HUES64 (cell line): ENCODE data around the gene TPRA1.

Source experiments
- H3K27ac ChIP-seq: 2 replicates; pipeline ENCODE4 v1.7.0; 2013; ENCODE audit warnings: low read depth, low read length, inconsistent platforms
- H3K27me3 ChIP-seq: 2 replicates; pipeline ENCODE4 v1.6.1; 2013; ENCODE audit warnings: mild to moderate bottlenecking, low read length; ENCODE audit not compliant: insufficient read depth
- H3K36me3 ChIP-seq: 2 replicates; pipeline ENCODE4 v1.6.1; 2013; ENCODE audit warnings: mild to moderate bottlenecking, low read length; ENCODE audit not compliant: insufficient read depth
- H3K4me1 ChIP-seq: 2 replicates; pipeline ENCODE4 v1.6.1; 2013; ENCODE audit warnings: mild to moderate bottlenecking, low read length, moderate library complexity; ENCODE audit not compliant: insufficient read depth
- H3K4me3 ChIP-seq: 2 replicates; pipeline ENCODE4 v1.5.1; 2013; ENCODE audit warnings: mild to moderate bottlenecking, low read length, moderate library complexity
- H3K9ac ChIP-seq: 2 replicates; pipeline ENCODE4 v1.6.1; 2013; ENCODE audit warnings: mild to moderate bottlenecking, low read depth, low read length
- H3K9me3 ChIP-seq: 2 replicates; pipeline ENCODE4 v1.6.1; 2013; ENCODE audit warnings: low read depth, low read length; ENCODE audit not compliant: insufficient read depth
- WGBS: fragments of 150-250, 120-280 bp; methylation state at CpG from one replicate; pipeline ENCODE4 v1.1.7; 2013; ENCODE audit warnings: missing lambda C conversion rate; 5-methylcytosine and 5-hydroxymethylcytosine counted together

Gene TPRA1

DNA sequence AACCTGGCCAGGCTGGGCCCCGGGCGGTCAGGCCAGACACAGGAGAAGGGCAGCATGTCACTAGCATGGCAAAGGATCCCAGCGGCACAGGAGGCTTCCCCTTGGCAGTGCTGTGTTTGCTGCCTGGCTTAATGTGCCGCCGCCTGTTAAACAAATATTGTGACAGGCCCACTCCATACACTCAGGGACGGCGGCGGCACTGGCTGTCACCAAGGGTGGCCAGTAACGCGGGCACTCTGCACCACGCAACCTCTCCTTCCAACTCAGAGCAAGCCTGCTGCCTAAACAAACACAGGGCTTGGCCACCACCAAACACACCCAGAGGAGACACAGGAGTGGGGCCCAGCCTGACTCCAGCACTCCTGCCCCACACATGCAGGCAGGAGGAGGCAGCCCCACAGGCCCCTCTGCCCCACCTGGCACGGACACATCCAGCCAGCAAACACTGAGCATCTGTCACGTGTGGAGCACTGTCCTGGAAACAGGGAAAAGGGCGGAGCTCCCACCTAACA lies 48.0 kb downstream of the TPRA1 start:
- H3K4me1 ChIP-seq = no peaks in the 10 kb centered on the region
- H3K36me3 ChIP-seq = no peaks in the 10 kb centered on the region
- 93% methylated on average over 14 of the region's 14 CpGs for WGBS
- H3K27me3 ChIP-seq = no peaks in the 10 kb centered on the region
- H3K9ac ChIP-seq = no peak overlapping the region
- H3K4me3 ChIP-seq = no peak overlapping the region
- H3K9me3 ChIP-seq = no peaks in the 10 kb centered on the region
- H3K27ac ChIP-seq = no peak overlapping the region

DNA sequence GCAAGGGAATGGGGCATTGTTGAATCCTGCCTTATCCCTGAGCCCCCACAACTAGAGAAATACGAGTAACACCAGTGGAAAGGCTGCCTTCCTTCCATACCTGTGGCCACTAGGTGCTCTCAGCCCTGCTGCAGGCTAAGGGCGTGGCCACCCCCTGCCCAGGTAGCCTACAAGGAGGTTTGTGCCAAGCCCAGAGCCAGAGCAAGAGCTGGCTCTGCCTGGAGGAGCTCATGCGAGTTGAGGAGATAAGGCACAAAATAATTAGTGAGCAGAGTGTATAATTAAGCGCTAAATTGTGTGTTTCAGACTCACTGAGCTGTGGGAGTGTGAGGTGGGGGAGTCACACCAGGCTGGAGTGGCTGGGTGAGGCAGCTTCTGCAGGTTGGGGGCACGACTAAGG lies 49.2 kb downstream of the TPRA1 start:
- H3K27ac ChIP-seq = no peak overlapping the region
- peaks cover 7% of the 10 kb centered on the region; the same call in 1 of the 2 replicates for H3K4me1 ChIP-seq
- H3K9ac ChIP-seq = no peak overlapping the region
- no peak overlapping the region for H3K4me3 ChIP-seq
- H3K36me3 ChIP-seq = no peaks in the 10 kb centered on the region
- H3K9me3 ChIP-seq = no peaks in the 10 kb centered on the region
- H3K27me3 ChIP-seq = no peaks in the 10 kb centered on the region
- WGBS = 90% methylated on average over 5 of the region's 5 CpGs

DNA sequence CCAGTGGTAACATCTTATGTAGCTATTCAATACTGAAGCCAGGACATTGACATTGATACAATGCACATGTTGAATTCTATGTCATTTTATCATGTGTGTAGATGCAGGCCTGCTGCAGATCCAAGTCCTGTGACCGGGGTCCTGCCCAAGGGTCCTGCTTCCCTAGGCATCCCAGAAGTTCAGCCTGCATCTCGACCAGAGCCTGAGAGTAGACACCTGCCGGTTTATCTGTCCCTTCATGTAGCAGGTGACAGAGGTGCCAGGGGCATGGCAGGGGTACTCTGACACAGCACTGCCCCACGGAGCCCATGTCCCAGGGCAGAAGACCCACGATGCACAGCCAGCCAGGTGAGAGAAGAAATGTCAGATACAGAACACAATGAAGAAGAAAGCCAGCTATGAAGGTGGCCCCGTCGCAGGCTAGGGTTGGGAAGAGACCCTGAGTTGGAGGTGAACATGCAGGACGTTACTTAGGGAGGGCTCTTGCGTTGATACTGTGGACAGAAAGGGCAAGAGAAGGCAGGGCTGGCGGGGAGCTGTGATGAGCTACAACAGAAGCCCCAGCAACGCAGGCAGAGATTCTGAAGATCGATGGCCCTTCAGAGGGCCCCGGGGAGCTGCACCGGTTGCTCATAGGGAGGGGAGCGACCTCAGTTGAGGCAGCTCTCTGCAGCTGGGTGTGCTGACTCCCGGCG lies 51.0 kb downstream of the TPRA1 start:
- no peaks in the 10 kb centered on the region for H3K9me3 ChIP-seq
- H3K36me3 ChIP-seq = no peaks in the 10 kb centered on the region
- peaks cover 9% of the 10 kb centered on the region; the same call in 1 of the 2 replicates for H3K4me1 ChIP-seq
- WGBS = 93% methylated on average over 17 of the region's 17 CpGs
- H3K9ac ChIP-seq = no peak overlapping the region
- H3K4me3 ChIP-seq = no peak overlapping the region
- H3K27ac ChIP-seq = no peak overlapping the region
- no peaks in the 10 kb centered on the region for H3K27me3 ChIP-seq

DNA sequence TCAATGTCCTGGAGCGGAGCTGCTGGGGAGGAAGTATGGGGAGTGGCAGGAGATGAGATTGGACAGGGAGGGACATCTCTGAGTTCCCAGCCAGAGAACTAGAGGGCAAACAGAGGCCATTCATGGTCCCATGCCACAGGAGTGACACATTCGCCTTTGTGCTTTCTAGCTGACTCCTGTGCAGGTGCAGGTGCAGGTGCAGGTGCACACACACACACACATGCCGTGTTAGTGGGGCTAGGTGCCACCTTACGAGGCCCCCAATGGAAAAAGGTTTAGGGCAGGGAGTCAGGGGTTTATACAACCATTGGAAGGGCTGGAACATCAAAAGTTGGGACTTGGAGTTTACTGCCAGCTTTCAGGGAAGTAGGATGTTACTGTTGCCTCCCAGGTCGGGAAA lies 52.0 kb downstream of the TPRA1 start:
- no peak overlapping the region for H3K4me3 ChIP-seq
- H3K4me1 ChIP-seq = peaks cover 9% of the 10 kb centered on the region; the same call in 1 of the 2 replicates
- 89% methylated on average over 5 of the region's 5 CpGs for WGBS
- no peaks in the 10 kb centered on the region for H3K36me3 ChIP-seq
- H3K27ac ChIP-seq = no peak overlapping the region
- no peak overlapping the region for H3K9ac ChIP-seq
- H3K27me3 ChIP-seq = no peaks in the 10 kb centered on the region
- H3K9me3 ChIP-seq = no peaks in the 10 kb centered on the region

DNA sequence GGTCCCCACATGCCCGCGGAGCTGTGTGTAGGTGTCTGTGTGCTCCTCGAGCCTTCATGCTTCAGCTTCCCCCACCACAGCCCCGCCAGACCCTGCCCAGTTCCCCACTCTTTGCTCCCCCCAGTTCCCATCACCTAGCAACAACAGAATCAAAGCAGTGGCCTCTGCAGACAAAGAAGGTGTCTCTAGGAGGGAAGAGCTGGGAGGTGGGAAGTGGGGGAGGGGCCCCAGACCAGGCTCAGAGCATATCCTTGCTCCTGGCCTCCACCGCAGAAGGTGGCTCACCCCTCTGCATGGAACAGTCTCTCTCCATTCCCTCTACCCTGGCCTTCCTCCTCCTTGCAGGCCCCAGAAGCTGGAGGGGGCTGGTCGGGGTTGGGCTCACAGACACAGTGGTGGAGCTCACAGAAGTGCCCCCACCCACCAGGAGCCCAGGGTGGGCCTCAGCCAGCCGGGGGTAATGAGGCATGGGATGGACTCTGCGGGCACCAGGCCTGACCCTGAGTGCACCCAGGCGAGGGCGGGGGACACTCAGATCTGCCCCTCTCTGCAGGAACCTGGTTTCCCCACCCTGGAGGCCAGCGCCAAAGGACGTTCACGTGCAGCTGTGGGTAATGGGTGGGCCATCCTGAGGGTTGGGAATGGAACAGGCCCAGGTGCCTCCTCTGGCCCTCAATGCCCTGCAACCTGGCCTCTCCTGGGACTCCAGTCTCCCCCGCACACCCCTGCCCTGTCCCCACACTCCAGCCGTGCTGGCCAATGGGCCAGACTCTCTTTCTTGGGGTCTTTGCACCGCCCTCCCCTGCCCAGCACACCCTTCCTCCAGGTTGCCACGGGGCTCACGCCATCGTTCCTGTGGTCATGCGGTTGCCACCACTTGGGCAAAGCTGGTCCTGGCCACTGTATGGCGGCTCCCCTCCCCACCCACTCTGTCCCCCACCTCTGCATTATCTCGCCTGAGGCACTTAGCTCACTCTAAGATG lies 53.4 kb downstream of the TPRA1 start:
- H3K27me3 ChIP-seq = no peaks in the 10 kb centered on the region
- peaks cover 9% of the 10 kb centered on the region; the same call in 1 of the 2 replicates for H3K4me1 ChIP-seq
- no peak overlapping the region for H3K27ac ChIP-seq
- 86% methylated on average over 19 of the region's 22 CpGs for WGBS
- H3K4me3 ChIP-seq = no peak overlapping the region
- H3K9ac ChIP-seq = no peak overlapping the region
- no peaks in the 10 kb centered on the region for H3K9me3 ChIP-seq
- no peaks in the 10 kb centered on the region for H3K36me3 ChIP-seq

DNA sequence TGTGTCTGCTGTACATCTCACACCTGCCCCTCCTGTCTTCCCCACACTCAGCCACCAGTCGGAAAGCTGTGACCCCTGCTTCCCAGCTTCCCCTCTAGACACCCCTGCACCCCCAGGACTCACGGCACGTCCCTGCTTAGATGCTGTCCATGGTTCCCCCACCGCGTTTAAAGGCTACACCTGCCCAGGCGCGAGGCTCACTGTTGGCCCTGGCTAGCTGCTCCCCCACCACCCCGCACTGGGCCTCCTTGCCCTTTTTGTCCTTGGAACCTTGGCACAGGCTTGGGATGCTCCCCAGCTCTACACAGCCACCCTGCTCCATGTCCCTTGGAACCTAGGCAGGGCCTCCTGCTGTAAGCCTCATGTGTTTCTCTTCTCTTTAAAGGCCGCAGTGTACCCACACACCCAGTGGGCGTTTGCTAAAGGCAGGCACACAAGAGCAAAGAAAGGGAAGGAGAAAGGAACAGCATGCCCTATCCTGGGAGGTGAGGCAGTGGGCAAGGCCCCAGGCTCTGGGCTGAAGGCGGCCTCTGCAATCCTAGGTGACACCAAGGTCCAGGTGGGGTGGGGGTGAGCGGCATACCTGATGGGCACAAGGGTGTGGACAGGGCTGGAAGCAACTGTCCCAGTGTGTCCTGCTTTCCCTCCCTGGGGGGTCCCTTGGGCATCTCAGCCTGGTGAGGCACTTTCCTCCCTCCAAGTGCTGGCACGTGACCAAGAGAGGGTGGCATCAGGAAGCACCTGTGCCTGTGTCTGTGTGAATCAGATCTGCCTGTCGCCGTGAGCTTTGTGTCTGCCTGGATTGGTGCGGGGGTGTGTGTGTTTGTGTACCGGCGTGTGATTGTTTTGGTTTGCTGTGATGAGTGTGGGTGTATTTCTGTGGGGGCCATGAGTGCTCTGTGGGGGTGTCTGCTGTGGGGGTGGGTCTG lies 54.4 kb downstream of the TPRA1 start:
- Histone ChIP-seq H3K9ac (no peak overlapping the region), H3K27ac (no peak overlapping the region), H3K27me3 (no peaks in the 10 kb centered on the region), H3K9me3 (no peaks in the 10 kb centered on the region), H3K36me3 (no peaks in the 10 kb centered on the region), H3K4me3 (no peak overlapping the region), H3K4me1 (peaks cover 9% of the 10 kb centered on the region; the same call in 1 of the 2 replicates)
- 92% methylated on average over 18 of the region's 18 CpGs for WGBS

DNA sequence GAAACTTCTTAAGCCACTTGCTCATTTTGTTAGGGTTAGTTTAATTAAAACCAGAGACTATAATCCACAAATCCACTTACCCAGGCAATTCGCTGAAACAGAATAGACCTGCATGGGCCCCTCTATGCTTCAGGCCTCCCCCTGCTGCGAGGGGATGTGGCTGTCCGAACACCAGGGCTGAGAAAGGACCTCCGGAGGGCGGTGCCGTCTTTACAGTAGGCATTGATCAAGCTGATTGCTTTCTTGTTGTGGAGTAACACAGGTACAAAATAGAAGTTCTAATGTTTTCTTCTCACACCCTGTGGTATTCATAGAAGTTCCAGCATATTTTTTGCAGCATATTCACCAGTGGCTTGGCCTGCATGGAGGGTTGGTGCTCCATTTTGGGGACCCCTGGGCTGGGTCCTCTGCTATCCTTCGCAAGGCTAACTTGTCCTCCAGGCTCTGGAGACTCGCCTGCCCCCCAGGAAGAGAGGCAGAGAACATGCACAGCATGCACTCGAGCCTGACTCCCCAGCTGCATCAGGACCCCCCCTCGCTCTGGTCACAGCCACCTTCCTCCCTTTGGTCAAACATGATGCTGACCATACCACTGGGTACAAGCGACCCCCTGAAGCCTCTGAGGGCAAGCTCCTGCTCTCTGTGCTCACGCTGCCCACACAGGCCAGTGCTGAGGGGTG lies 55.3 kb downstream of the TPRA1 start:
- Histone ChIP-seq H3K4me3 (no peak overlapping the region), H3K4me1 (peaks cover 9% of the 10 kb centered on the region; the same call in 1 of the 2 replicates), H3K27me3 (no peaks in the 10 kb centered on the region), H3K36me3 (no peaks in the 10 kb centered on the region), H3K9ac (no peak overlapping the region), H3K9me3 (no peaks in the 10 kb centered on the region), H3K27ac (no peak overlapping the region)
- WGBS = 87% methylated on average over 12 of the region's 12 CpGs

DNA sequence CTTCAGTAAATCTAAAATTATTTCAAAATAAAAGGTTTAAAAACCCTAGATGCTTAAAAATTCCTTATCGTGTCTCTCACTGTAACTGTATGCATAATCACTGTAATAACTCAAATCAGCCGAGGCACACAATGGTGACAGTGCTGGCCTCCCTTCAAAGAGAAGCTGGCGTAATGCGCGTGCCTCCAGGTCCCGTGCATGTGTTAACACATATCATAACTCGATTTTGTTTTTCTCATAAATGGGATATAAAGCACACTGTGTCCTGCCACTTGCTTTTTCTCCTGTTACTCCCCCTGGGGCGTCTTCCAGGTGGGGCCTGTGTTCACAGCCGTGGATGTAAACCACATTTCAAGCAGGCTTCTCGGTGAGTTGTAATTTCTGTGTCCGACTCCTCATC lies 56.0 kb downstream of the TPRA1 start:
- H3K4me3 ChIP-seq = no peak overlapping the region
- no peak overlapping the region for H3K27ac ChIP-seq
- H3K9me3 ChIP-seq = no peaks in the 10 kb centered on the region
- no peaks in the 10 kb centered on the region for H3K36me3 ChIP-seq
- no peaks in the 10 kb centered on the region for H3K27me3 ChIP-seq
- peaks cover 9% of the 10 kb centered on the region; the same call in 1 of the 2 replicates for H3K4me1 ChIP-seq
- WGBS = 95% methylated on average over 11 of the region's 11 CpGs
- no peak overlapping the region for H3K9ac ChIP-seq

DNA sequence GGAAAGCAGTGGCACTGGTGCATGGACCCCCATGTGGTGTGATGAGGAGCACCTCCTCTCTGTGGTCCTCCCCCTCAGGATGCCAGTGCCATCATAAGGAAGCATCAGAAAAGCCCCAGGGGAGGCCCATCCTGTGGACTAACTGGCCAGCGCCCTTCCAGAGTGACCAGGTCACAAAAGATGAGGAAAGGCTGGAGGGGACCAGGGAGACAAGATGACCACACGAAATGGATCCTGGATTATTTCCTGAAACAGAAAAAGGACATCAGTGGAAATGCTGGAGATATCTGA lies 56.4 kb downstream of the TPRA1 start:
- H3K27me3 ChIP-seq = no peaks in the 10 kb centered on the region
- 84% methylated on average over 2 of the region's 2 CpGs for WGBS
- peaks cover 9% of the 10 kb centered on the region; the same call in 1 of the 2 replicates for H3K4me1 ChIP-seq

DNA sequence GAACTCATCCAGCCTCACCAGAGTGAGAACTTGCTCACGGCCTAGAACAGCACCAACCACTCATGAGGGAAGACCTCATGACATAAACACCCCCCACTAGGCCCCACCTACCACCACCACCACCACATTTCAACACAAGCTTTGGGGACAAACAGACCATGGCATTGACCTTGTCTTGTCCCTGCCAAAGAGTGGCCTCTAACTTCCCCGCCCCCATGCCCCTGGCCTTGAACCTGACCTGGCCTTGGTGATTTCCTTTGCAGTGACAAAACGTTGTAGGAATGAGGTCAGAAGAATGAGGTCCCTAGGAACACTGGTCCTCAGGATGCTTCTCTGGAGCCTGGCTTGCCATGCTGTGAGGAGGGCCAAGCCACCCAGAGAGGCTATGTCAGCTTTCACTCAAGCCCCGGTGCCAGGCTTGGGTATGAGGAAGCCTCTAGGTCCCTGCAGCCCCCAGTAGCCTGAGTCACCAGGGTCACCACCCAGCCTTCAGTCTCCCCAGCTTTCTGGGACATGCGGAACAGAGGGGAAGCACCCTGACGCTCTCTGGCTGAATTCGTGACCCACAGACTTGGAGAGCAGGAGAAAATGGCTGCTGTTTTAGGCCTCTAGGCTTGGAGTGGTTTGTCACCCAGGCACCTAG lies 57.9 kb downstream of the TPRA1 start:
- Histone ChIP-seq H3K36me3 (no peaks in the 10 kb centered on the region), H3K4me3 (no peak overlapping the region), H3K9me3 (no peaks in the 10 kb centered on the region), H3K9ac (no peak overlapping the region), H3K27me3 (no peaks in the 10 kb centered on the region), H3K27ac (no peak overlapping the region), H3K4me1 (peaks cover 9% of the 10 kb centered on the region; the same call in 1 of the 2 replicates)
- WGBS = 91% methylated on average over 7 of the region's 7 CpGs

More for the DNA sequence above, 56.4 kb downstream of the TPRA1 start:
- Histone ChIP-seq H3K4me3 (no peak overlapping the region), H3K36me3 (no peaks in the 10 kb centered on the region), H3K9me3 (no peaks in the 10 kb centered on the region), H3K27ac (no peak overlapping the region), H3K9ac (no peak overlapping the region)
